ENCODE results near the gene CALM3. TPM values are rescaled to one million over a fixed set of nuclear protein-coding genes. Genes with fewer than 3 reads are reported as not detected.
"Not testable (repeated sequence)": the region's sequence is repeated elsewhere in the genome, so short reads cannot be mapped to it uniquely, and the experiment has no call there.

CALM3 gene
- total and polyA plus RNA-seq, 3 experiments from 2014 or later = 168 to 493 (median 465) TPM

DNA sequence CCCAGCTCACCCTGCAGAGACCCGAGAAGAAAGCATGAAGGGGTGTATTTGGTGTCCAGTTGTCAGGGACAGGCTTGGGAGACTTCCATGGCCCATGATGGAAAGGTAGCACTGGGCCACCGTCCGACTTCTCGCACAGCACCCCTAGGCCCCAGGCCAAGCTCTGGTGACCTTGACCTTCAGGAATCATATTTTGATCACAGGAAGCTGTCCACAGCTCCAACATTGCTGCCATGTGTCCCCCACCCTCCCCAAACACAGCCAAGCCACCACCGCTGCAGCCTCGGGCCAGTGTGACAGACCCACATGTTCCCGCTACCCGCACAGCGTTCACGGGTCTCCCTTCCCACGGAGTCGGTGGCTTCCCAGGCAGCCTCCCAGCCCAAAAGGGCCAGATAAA, 24.6 kb downstream of the CALM3 start:
- H3K27me3 Mint-ChIP-seq = peaks cover 4 to 28% of the 10 kb centered on the region in 2 donors
- ChIA-PET CTCF (no interaction called here), POLR2A (interaction anchor here (1.1 kb wide), 1 partner anchor 25 kb away, joined by 3 read pairs; no protein-coding TSS in a partner anchor)
- Histone ChIP-seq H3K4me3 (ENCODE audit: low read length) (no peak overlapping the region), H3K27ac (ENCODE audit: low read depth, low read length) (no peak overlapping the region), H3K36me3 (ENCODE audit: insufficient read depth, low read length) (no peaks in the 10 kb centered on the region), H3K27me3 (ENCODE audit: insufficient read depth, low read length, poor library complexity, severe bottlenecking) (no peaks in the 10 kb centered on the region), H3K9me3 (ENCODE audit: low read length) (no peaks in the 10 kb centered on the region), H3K4me1 (ENCODE audit: insufficient read depth, low read length) (peaks cover 26% of the 10 kb centered on the region)
- H3K4me3 Mint-ChIP-seq = no peak overlapping the region
- no peak for DNase-seq
- H3K4me1 Mint-ChIP-seq = peaks cover 0 to 8% (median 2%) of the 10 kb centered on the region in 3 donors
- H3K36me3 Mint-ChIP-seq = no peaks in the 10 kb centered on the region
- no peak overlapping the region for H3K27ac Mint-ChIP-seq
- no peaks in the 10 kb centered on the region for H3K9me3 Mint-ChIP-seq

- Histone ChIP-seq H3K4me1 (ENCODE audit: insufficient read depth, low read length) (peaks cover 19% of the 10 kb centered on the region), H3K27me3 (ENCODE audit: insufficient read depth, low read length, poor library complexity, severe bottlenecking) (no peaks in the 10 kb centered on the region), H3K9me3 (ENCODE audit: low read length) (no peaks in the 10 kb centered on the region), H3K36me3 (ENCODE audit: insufficient read depth, low read length) (no peaks in the 10 kb centered on the region), H3K4me3 (ENCODE audit: low read length) (no peak overlapping the region), H3K27ac (ENCODE audit: low read depth, low read length) (no peak overlapping the region)
- Mint-ChIP-seq H3K4me1 (peaks cover 0 to 8% (median 1%) of the 10 kb centered on the region in 3 donors), H3K36me3 (no peaks in the 10 kb centered on the region), H3K27me3 (peaks cover 4 to 33% of the 10 kb centered on the region in 2 donors), H3K4me3 (no peak overlapping the region), H3K9me3 (no peaks in the 10 kb centered on the region), H3K27ac (no peak overlapping the region)
- no peak for DNase-seq
- ChIA-PET CTCF (interaction anchor here (1.4 kb wide), 1 partner anchor 11 kb away, joined by 3 read pairs; no protein-coding TSS in a partner anchor), POLR2A (interaction anchor here (1.1 kb wide), 1 partner anchor 26 kb away, joined by 3 read pairs; no protein-coding TSS in a partner anchor)
Observed at GRCh38 chr19:46626446-46626845, 25.3 kb downstream of the CALM3 start.

- CTCF ChIA-PET = interaction anchor here (1.2 kb wide), 1 partner anchor 16 kb away, joined by 3 read pairs; no protein-coding TSS in a partner anchor
- H3K9me3 ChIP-seq (ENCODE audit: low read length); H3K9me3 Mint-ChIP-seq; H3K36me3 ChIP-seq (ENCODE audit: insufficient read depth, low read length); DNase-seq; H3K36me3 Mint-ChIP-seq; H3K27ac Mint-ChIP-seq; H3K27ac ChIP-seq (ENCODE audit: low read depth, low read length); H3K4me3 Mint-ChIP-seq; H3K4me3 ChIP-seq (ENCODE audit: low read length); POLR2A ChIA-PET; H3K27me3 ChIP-seq (ENCODE audit: insufficient read depth, low read length, poor library complexity, severe bottlenecking): not testable (repeated sequence)
- peaks cover 12 to 47% of the 10 kb centered on the region in 2 donors for H3K27me3 Mint-ChIP-seq
- peaks cover 11 to 15% (median 12%) of the 10 kb centered on the region in 3 donors for H3K4me1 Mint-ChIP-seq
- peaks cover 19% of the 10 kb centered on the region for H3K4me1 ChIP-seq (ENCODE audit: insufficient read depth, low read length)
Observed at GRCh38 chr19:46628970-46629369, 27.8 kb downstream of the CALM3 start.

DNA sequence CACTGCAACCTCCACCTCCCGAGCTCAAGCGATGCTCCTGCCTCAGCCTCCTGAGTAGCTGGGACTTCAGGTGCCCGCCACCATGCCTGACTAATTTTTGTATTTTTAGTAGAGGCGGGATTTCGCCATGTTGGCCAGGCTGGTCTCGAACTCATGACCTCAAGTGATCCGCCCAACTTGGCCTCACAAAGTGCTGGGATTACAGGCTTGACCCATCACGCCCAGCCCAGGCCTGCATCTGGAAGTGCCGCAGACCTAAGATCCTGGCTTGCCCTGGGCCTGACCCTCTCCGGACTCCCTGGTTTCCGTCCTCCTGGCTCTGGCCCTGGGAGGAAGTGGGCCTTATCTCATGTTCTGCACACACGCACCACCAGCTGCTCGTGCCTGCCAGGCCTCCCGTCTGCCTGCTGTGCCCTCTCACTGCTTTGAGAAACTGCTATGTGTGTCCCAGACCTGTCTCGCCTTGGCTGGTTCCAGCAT, 28.5 kb downstream of the CALM3 start:
- DNase-seq = no peak
- ChIA-PET POLR2A (no interaction called here), CTCF (interaction anchor here (0.9 to 1.2 kb wide), 2 partner anchors 16 to 86 kb away, joined by 3 read pairs; no protein-coding TSS in a partner anchor)
- H3K27ac Mint-ChIP-seq = no peak overlapping the region
- no peak overlapping the region for H3K4me3 Mint-ChIP-seq
- peaks cover 13 to 19% (median 16%) of the 10 kb centered on the region in 3 donors for H3K4me1 Mint-ChIP-seq
- peaks cover 12 to 47% of the 10 kb centered on the region in 2 donors for H3K27me3 Mint-ChIP-seq
- H3K36me3 ChIP-seq (ENCODE audit: insufficient read depth, low read length) = no peaks in the 10 kb centered on the region
- H3K27me3 ChIP-seq (ENCODE audit: insufficient read depth, low read length, poor library complexity, severe bottlenecking) = no peaks in the 10 kb centered on the region
- no peak overlapping the region for H3K4me3 ChIP-seq (ENCODE audit: low read length)
- H3K9me3 ChIP-seq (ENCODE audit: low read length) = no peaks in the 10 kb centered on the region
- H3K9me3 Mint-ChIP-seq = no peaks in the 10 kb centered on the region
- H3K36me3 Mint-ChIP-seq = no peaks in the 10 kb centered on the region
- no peak overlapping the region for H3K27ac ChIP-seq (ENCODE audit: low read depth, low read length)
- H3K4me1 ChIP-seq (ENCODE audit: insufficient read depth, low read length) = peaks cover 23% of the 10 kb centered on the region

DNA sequence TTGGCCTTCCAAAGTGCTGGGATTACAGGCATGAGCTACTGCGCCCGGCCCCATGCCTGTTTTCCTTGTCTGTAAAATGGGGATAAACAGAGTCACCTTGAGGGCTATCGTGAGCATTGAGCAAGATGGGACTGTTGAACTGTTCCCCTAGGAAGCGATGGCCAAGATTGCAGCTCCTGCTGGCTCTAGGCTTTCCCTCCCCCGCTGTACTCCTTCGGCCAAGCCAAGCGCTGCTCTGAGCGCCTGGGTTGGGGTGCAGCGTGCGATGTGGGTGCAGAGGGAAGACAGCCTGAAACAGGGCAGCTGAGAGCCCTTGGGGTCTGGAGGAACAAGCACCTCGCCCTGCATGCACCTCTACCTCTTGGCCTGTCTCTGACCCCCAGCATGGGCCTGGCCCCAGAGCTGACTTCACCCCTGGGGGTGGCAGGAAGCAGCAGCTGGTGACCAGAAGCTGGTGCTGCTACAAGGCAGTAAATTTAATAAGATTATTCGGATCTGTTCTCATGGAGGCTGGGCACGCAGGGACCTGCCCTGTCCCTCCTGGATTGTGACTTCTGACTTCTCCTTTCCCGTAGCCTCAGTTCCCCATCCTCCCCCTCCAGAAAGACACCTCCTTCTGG, 29.6 kb downstream of the CALM3 start:
- Mint-ChIP-seq H3K27me3 (peaks cover 15 to 43% of the 10 kb centered on the region in 2 donors), H3K4me3 (no peak overlapping the region), H3K4me1 (peaks cover 15 to 22% (median 21%) of the 10 kb centered on the region in 3 donors), H3K27ac (no peak overlapping the region), H3K9me3 (no peaks in the 10 kb centered on the region), H3K36me3 (no peaks in the 10 kb centered on the region)
- no peaks in the 10 kb centered on the region for H3K27me3 ChIP-seq (ENCODE audit: insufficient read depth, low read length, poor library complexity, severe bottlenecking)
- ChIA-PET CTCF (interaction anchor here (1.0 to 1.4 kb wide), 4 partner anchors 13 to 98 kb away, joined by 3 to 8 read pairs (median 4); no protein-coding TSS in a partner anchor), POLR2A (interaction anchor here (1.3 kb wide), 1 partner anchor 30 kb away, joined by 3 read pairs; the partner anchor contains the start of gene CALM3)
- DNase-seq = no peak
- H3K9me3 ChIP-seq (ENCODE audit: low read length) = no peaks in the 10 kb centered on the region
- H3K27ac ChIP-seq (ENCODE audit: low read depth, low read length) = no peak overlapping the region
- H3K4me1 ChIP-seq (ENCODE audit: insufficient read depth, low read length) = peaks cover 19% of the 10 kb centered on the region
- no peak overlapping the region for H3K4me3 ChIP-seq (ENCODE audit: low read length)
- H3K36me3 ChIP-seq (ENCODE audit: insufficient read depth, low read length) = no peaks in the 10 kb centered on the region

DNA sequence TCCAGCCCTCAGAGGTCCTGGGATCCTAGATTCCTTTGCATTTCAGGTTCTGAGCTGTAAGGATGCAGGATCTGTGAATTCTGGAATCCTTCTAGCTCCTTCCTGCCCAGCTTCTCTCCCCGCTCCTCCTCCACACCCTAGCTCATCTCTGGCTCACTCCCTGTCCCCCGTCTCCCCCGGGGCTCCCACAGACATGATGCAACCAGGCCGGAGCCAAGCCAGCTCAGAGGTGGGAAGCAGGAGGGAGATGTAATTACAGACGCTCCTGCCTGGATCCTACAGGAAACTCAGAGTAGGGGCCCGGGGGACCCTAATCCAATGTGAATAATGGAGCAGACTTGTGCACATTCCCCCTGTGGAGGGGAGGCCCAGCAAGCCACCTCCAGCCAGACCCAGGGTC, 30.4 kb downstream of the CALM3 start:
- Mint-ChIP-seq H3K27ac (peak overlapping the region in 1 of 8 donors; percentile 75), H3K4me1 (peaks cover 15 to 22% (median 21%) of the 10 kb centered on the region in 3 donors), H3K4me3 (no peak overlapping the region), H3K9me3 (no peaks in the 10 kb centered on the region), H3K36me3 (no peaks in the 10 kb centered on the region), H3K27me3 (peaks cover 15 to 43% of the 10 kb centered on the region in 2 donors)
- POLR2A ChIA-PET = interaction anchor here (1.3 kb wide), 1 partner anchor 31 kb away, joined by 3 read pairs; the partner anchor contains the start of gene CALM3
- Histone ChIP-seq H3K4me1 (ENCODE audit: insufficient read depth, low read length) (peaks cover 19% of the 10 kb centered on the region), H3K4me3 (ENCODE audit: low read length) (no peak overlapping the region), H3K27me3 (ENCODE audit: insufficient read depth, low read length, poor library complexity, severe bottlenecking) (no peaks in the 10 kb centered on the region), H3K9me3 (ENCODE audit: low read length) (no peaks in the 10 kb centered on the region), H3K36me3 (ENCODE audit: insufficient read depth, low read length) (no peaks in the 10 kb centered on the region), H3K27ac (ENCODE audit: low read depth, low read length) (no peak overlapping the region)
- CTCF ChIA-PET = interaction anchor here (1.0 to 1.4 kb wide), 4 partner anchors 14 to 97 kb away, joined by 3 to 8 read pairs (median 4); no protein-coding TSS in a partner anchor
- no peak for DNase-seq

- peak overlapping the region in 6 of 8 donors; percentile 75 to 93 (median 86) for H3K27ac Mint-ChIP-seq
- Histone ChIP-seq H3K4me1 (ENCODE audit: insufficient read depth, low read length) (peaks cover 22% of the 10 kb centered on the region), H3K4me3 (ENCODE audit: low read length) (peak overlapping the region; percentile 72), H3K36me3 (ENCODE audit: insufficient read depth, low read length) (no peaks in the 10 kb centered on the region), H3K9me3 (ENCODE audit: low read length) (no peaks in the 10 kb centered on the region), H3K27ac (ENCODE audit: low read depth, low read length) (peak overlapping the region; percentile 35), H3K27me3 (ENCODE audit: insufficient read depth, low read length, poor library complexity, severe bottlenecking) (no peaks in the 10 kb centered on the region)
- CTCF ChIA-PET = interaction anchor here (0.6 to 2.5 kb wide), 5 partner anchors 10 to 405 kb away, joined by 3 to 13 read pairs (median 5); no protein-coding TSS in a partner anchor
- peak overlapping the region in 4 of 7 donors; percentile 65 to 75 (median 70) for H3K4me3 Mint-ChIP-seq
- peaks cover 13 to 34% of the 10 kb centered on the region in 2 donors for H3K27me3 Mint-ChIP-seq
- no peaks in the 10 kb centered on the region for H3K36me3 Mint-ChIP-seq
- peaks cover 15 to 22% (median 21%) of the 10 kb centered on the region in 3 donors for H3K4me1 Mint-ChIP-seq
- no peak for DNase-seq
- POLR2A ChIA-PET = interaction anchor here (0.6 kb wide), 2 partner anchors 11 to 641 kb away, joined by 4 to 5 read pairs; no protein-coding TSS in a partner anchor
- H3K9me3 Mint-ChIP-seq = no peaks in the 10 kb centered on the region
Observed at GRCh38 chr19:46633130-46633529, 32.0 kb downstream of the CALM3 start.

Measured in CD8-positive, alpha-beta memory T cell (primary cell).